Measurements from ENCODE around the gene MAMSTR.

GRCh38 chr19:48726556-48726955, 7.0 kb upstream of the MAMSTR start:
- TF ChIP-seq GATA3 (IDR thresholded peaks at IDR 0.05; ENCODE audit: low read depth, low read length) (no peak), GATA2 (IDR thresholded peaks at IDR 0.05; ENCODE audit: low read depth, low read length) (no peak)

All from SH-SY5Y (cell line).